Liver (tissue), 3 donors: ENCODE data around the gene SMIM24.
"Not testable (repeated sequence)": the region's sequence is repeated elsewhere in the genome, so short reads cannot be mapped to it uniquely, and the experiment has no call there.

Experiments
- GABPA ChIP-seq, 2 donors: IDR thresholded peaks in 1 of 2; conservative IDR thresholded peaks in 1 of 2; 2 replicates each; pipeline ENCODE4 v1.6.1; 2016; ENCODE audit warnings: antibody characterized with exemption in 2 of 2, mild to moderate bottlenecking in 1 of 2, moderate library complexity in 1 of 2
- JUND ChIP-seq, 2 donors: IDR thresholded peaks; 2 replicates each; pipeline ENCODE4 v1.6.1; 2016; ENCODE audit warnings: antibody characterized with exemption in 2 of 2
- RAD21 ChIP-seq, 2 donors: IDR thresholded peaks; 2 replicates each; pipeline ENCODE4 v1.6.1; 2016; ENCODE audit warnings: antibody characterized with exemption in 2 of 2, mild to moderate bottlenecking in 2 of 2
- REST ChIP-seq: IDR thresholded peaks from 2 replicates; pipeline ENCODE4 v1.6.1; 2016; ENCODE audit warnings: antibody characterized with exemption, mild to moderate bottlenecking
- RXRA ChIP-seq, 2 donors: IDR thresholded peaks; 2 replicates each; pipeline ENCODE4 v1.6.1; 2017 to 2018; ENCODE audit warnings: antibody characterized with exemption in 2 of 2, mild to moderate bottlenecking in 1 of 2
- SP1 ChIP-seq: IDR thresholded peaks from 2 replicates; pipeline ENCODE4 v1.6.1; 2018; ENCODE audit warnings: antibody characterized with exemption, mild to moderate bottlenecking
- TAF1 ChIP-seq: conservative IDR thresholded peaks from 2 replicates; pipeline ENCODE4 v1.6.1; 2016; ENCODE audit warnings: antibody characterized with exemption, mild to moderate bottlenecking
- YY1 ChIP-seq: IDR thresholded peaks from 2 replicates; pipeline ENCODE4 v1.6.1; 2016; ENCODE audit warnings: antibody characterized with exemption, mild to moderate bottlenecking
- TF ChIP-seq, protein P1 (sequence below): fragments of 150-350 bp; IDR thresholded peaks from 2 replicates; pipeline ENCODE4 v1.5.1; 2017; ENCODE audit warnings: improper control_type of control experiment, low read depth, low read length; ENCODE audit not compliant: missing input control
- TF ChIP-seq, protein P2 (sequence below): IDR thresholded peaks from 2 replicates; pipeline ENCODE4 v1.6.1; 2016; ENCODE audit warnings: antibody characterized with exemption
- TF ChIP-seq, protein P3 (sequence below): IDR thresholded peaks from 2 replicates; pipeline ENCODE4 v1.6.1; 2016; ENCODE audit warnings: antibody characterized with exemption
- donor health status: healthy.
- donor health status: healthy.

DNA sequence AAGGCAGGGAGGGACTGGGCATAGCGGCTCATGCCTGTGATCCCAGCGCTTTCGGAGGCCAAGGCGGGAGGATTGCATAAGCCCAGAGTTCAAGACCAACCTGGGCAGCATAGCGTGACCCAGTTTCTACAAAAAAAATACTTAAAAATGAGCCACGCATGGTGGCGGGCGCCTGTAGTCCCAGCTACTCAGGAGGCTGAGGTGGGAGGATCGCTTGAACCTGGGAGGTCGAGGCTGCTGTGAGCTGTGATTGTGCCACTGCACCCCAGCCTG is 27.4 kb downstream of the SMIM24 start:
- TF ChIP-seq YY1; RXRA (IDR thresholded peaks at IDR 0.05); REST; GABPA (IDR thresholded peaks at IDR 0.05 in 1 of 2, conservative IDR thresholded peaks at IDR 0.05 in 1 of 2); TAF1; JUND (IDR thresholded peaks at IDR 0.05); RAD21 (IDR thresholded peaks at IDR 0.05); SP1: not testable (repeated sequence)
- TF ChIP-seq, protein P1, sequence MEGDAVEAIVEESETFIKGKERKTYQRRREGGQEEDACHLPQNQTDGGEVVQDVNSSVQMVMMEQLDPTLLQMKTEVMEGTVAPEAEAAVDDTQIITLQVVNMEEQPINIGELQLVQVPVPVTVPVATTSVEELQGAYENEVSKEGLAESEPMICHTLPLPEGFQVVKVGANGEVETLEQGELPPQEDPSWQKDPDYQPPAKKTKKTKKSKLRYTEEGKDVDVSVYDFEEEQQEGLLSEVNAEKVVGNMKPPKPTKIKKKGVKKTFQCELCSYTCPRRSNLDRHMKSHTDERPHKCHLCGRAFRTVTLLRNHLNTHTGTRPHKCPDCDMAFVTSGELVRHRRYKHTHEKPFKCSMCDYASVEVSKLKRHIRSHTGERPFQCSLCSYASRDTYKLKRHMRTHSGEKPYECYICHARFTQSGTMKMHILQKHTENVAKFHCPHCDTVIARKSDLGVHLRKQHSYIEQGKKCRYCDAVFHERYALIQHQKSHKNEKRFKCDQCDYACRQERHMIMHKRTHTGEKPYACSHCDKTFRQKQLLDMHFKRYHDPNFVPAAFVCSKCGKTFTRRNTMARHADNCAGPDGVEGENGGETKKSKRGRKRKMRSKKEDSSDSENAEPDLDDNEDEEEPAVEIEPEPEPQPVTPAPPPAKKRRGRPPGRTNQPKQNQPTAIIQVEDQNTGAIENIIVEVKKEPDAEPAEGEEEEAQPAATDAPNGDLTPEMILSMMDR, result not testable (repeated sequence)
- TF ChIP-seq, protein P2, sequence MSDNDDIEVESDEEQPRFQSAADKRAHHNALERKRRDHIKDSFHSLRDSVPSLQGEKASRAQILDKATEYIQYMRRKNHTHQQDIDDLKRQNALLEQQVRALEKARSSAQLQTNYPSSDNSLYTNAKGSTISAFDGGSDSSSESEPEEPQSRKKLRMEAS, result not testable (repeated sequence)
- TF ChIP-seq, protein P3, sequence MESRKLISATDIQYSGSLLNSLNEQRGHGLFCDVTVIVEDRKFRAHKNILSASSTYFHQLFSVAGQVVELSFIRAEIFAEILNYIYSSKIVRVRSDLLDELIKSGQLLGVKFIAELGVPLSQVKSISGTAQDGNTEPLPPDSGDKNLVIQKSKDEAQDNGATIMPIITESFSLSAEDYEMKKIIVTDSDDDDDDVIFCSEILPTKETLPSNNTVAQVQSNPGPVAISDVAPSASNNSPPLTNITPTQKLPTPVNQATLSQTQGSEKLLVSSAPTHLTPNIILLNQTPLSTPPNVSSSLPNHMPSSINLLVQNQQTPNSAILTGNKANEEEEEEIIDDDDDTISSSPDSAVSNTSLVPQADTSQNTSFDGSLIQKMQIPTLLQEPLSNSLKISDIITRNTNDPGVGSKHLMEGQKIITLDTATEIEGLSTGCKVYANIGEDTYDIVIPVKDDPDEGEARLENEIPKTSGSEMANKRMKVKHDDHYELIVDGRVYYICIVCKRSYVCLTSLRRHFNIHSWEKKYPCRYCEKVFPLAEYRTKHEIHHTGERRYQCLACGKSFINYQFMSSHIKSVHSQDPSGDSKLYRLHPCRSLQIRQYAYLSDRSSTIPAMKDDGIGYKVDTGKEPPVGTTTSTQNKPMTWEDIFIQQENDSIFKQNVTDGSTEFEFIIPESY, result not testable (repeated sequence)
